Esophagus muscularis mucosa (tissue), 4 donors: ENCODE results near the gene CNOT1. TPM values are rescaled to one million over a fixed set of nuclear protein-coding genes. Genes with fewer than 3 reads are reported as not detected.

Experiments used
- DNase-seq: peaks from one replicate; pipeline ENCODE4 v3.0.0-alpha.2; 2017; ENCODE audit errors: extremely low spot score
- H3K27ac ChIP-seq, 4 donors: fragments of 200-600 bp; sonication (generic); replicated peaks in 1 of 4; 1 replicate in 3 of 4; 2 replicates in 1 of 4; pipeline ENCODE4 v1.5.1; 2016 to 2019; ENCODE audit warnings: mild to moderate bottlenecking in 1 of 4
- H3K27me3 ChIP-seq, 4 donors: fragments of 200-600 bp; sonication (generic); one replicate each; pipeline versions ENCODE4 v1.5.1 to v1.6.0; 2016 to 2019
- H3K36me3 ChIP-seq, 4 donors: fragments of 200-600 bp; sonication (generic); one replicate each; pipeline ENCODE4 v1.5.1; 2016 to 2019
- H3K4me1 ChIP-seq, 4 donors: fragments of 200-600 bp; sonication (generic); one replicate each; pipeline ENCODE4 v1.5.1; 2016 to 2019
- H3K4me3 ChIP-seq, 4 donors: fragments of 200-600 bp; sonication (generic); 1 replicate in 2 of 4; 2 replicates in 2 of 4; pipeline ENCODE4 v1.5.1; 2016 to 2019; ENCODE audit warnings: mild to moderate bottlenecking in 4 of 4, moderate library complexity in 1 of 4
- H3K9me3 ChIP-seq, 4 donors: fragments of 200-600 bp; sonication (generic); 1 replicate in 3 of 4; 2 replicates in 1 of 4; pipeline ENCODE4 v1.5.1; 2016 to 2019
- CTCF ChIP-seq, 3 experiments: fragments of 200-600 bp in 2 of 3; fragments of 450-650 bp in 1 of 3; sonication (generic) in 2 of 3; IDR thresholded peaks; one replicate each; pipeline ENCODE4 v1.5.1; 2017 to 2019; ENCODE audit warnings: antibody characterized with exemption in 3 of 3, mild to moderate bottlenecking in 2 of 3, moderate library complexity in 1 of 3
- EP300 ChIP-seq: sonication (generic); formaldehyde crosslinking; IDR thresholded peaks from one replicate; pipeline ENCODE4 v1.6.1; 2017; ENCODE audit warnings: antibody characterized with exemption
- POLR2A ChIP-seq: fragments of 450-650 bp; IDR thresholded peaks from one replicate; pipeline ENCODE4 v1.6.1; 2017; ENCODE audit warnings: antibody characterized with exemption, moderate library complexity, mild to moderate bottlenecking, low read depth
- POLR2AphosphoS5 ChIP-seq, 2 donors: sonication (generic); formaldehyde crosslinking; IDR thresholded peaks; one replicate each; pipeline ENCODE4 v1.6.1; 2017; ENCODE audit warnings: antibody characterized with exemption in 2 of 2
- WGBS: methylation state at CpG from one replicate; pipeline ENCODE4 v1.1.5; 2018; 5-methylcytosine and 5-hydroxymethylcytosine counted together
- intact Hi-C: fragments of 100-400 bp; cut with DNase I; formaldehyde crosslinking; loops from one replicate; pipeline ENCODE4 v1.15.1; 2023
- total RNA-seq, 4 donors: library from RNA; depleted of rRNA; stranded (reverse); fragments of >200 nt; gene quantifications; one replicate each; pipeline versions ENCODE4 v1.1.0 to v1.2.1, GENCODE V29; 2016

Gene CNOT1
- 10 to 100 TPM; 92.1 to 97.6 (median 95.6) TPM for total RNA-seq

- H3K27ac ChIP-seq, result peak within 1 kb of the TSS; percentile 93 to 99 (median 98)
- intact Hi-C loops, result loop anchor here (5.0 kb wide), 1 partner anchor 113 kb away; the partner anchor contains the start of gene SETD6
- H3K4me1 ChIP-seq, result peaks cover 29 to 37% (median 34%) of the 10 kb centered on the region in 4 donors
- no peaks in the 10 kb centered on the region for H3K9me3 ChIP-seq
- H3K4me3 ChIP-seq, result peak within 1 kb of the TSS; percentile 80 to 99 (median 84)
- DNase-seq, result peak; percentile 100
- H3K27me3 ChIP-seq, result no peaks in the 10 kb centered on the region
- WGBS, result 1% methylated on average over 47 of the region's 61 CpGs
- peaks cover 0 to 5% (median 4%) of the 10 kb centered on the region in 4 donors for H3K36me3 ChIP-seq
- TF ChIP-seq POLR2AphosphoS5 (IDR thresholded peaks at IDR 0.05), result peak; percentile 92 to 94
- peak in 1 of 3 experiments; percentile 42 for TF ChIP-seq CTCF (IDR thresholded peaks at IDR 0.05)
- no peak for TF ChIP-seq EP300
These were observed at the start of gene CNOT1 for GRCh38 chr16:58629733-58630640. TSS of gene CNOT1 (minus strand) at chr16:58629826. CDS start at chr16:58599337, 30,489 bp downstream.

GRCh38 chr16:58678716-58679115, 49.1 kb upstream of the CNOT1 start:
- TF ChIP-seq CTCF (IDR thresholded peaks at IDR 0.05) (peak; percentile 58 to 67 (median 65)), EP300 (no peak), POLR2AphosphoS5 (IDR thresholded peaks at IDR 0.05) (peak; percentile 47 to 71)
- no peak overlapping the region for H3K4me3 ChIP-seq
- H3K27me3 ChIP-seq, result no peaks in the 10 kb centered on the region
- intact Hi-C loops, result loop anchor here (2.0 kb wide), 1 partner anchor 78 kb away; no protein-coding TSS in a partner anchor
- peaks cover 9 to 23% (median 16%) of the 10 kb centered on the region in 4 donors for H3K4me1 ChIP-seq
- H3K27ac ChIP-seq, result no peak overlapping the region
- 65% methylated on average over 3 of the region's 3 CpGs for WGBS
- no peaks in the 10 kb centered on the region for H3K9me3 ChIP-seq
- peaks cover 0 to 70% (median 61%) of the 10 kb centered on the region in 4 donors for H3K36me3 ChIP-seq
- no peak for DNase-seq

- WGBS, result 94% methylated on average over 4 of the region's 4 CpGs
- Histone ChIP-seq H3K27ac (no peak overlapping the region), H3K4me1 (peaks cover 5 to 19% (median 12%) of the 10 kb centered on the region in 4 donors), H3K4me3 (no peak overlapping the region), H3K9me3 (no peaks in the 10 kb centered on the region), H3K36me3 (peaks cover 0 to 74% (median 62%) of the 10 kb centered on the region in 4 donors), H3K27me3 (no peaks in the 10 kb centered on the region)
- intact Hi-C loops, result loop anchor here (2.0 kb wide), 1 partner anchor 79 kb away; no protein-coding TSS in a partner anchor
- no peak for DNase-seq
- no peak for TF ChIP-seq POLR2A
- no peak for TF ChIP-seq CTCF (IDR thresholded peaks at IDR 0.05)
- TF ChIP-seq EP300, result no peak
- TF ChIP-seq POLR2AphosphoS5 (IDR thresholded peaks at IDR 0.05), result no peak
These were observed 48.6 kb upstream of the CNOT1 start for GRCh38 chr16:58678269-58678668.

DNA sequence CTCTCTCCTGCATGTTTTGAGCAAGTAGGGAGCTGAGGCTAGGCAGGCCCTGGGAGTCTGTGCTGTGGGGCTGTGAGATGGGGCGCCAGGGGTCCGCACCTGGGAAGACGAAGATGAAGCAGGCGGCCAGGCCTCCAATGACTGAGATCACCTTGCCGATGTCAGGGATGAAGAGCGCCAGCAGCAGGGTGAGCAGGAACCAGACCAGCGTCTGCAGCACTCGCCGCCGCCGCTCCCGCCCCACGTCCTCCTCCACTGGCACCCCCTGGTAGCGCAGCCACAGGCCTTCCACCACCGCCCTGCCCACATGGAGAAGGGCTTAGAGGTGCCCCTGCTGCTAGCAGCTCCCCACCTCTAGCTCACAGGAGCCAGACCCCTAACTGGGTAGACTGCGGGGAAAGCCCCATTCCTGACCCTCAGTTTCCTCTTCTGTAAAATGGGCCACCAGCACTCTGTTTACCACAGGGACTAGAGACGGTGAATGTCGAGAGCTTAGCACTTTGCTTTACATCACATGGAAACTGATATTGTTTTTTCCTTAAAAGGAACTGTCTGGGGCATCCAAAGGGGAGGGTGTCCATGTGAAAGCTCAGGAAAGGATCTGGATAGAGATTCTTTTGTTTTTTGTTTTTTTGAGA, 41.4 kb upstream of the CNOT1 start:
- Histone ChIP-seq H3K9me3 (no peaks in the 10 kb centered on the region), H3K27ac (no peak overlapping the region), H3K27me3 (no peaks in the 10 kb centered on the region), H3K4me3 (no peak overlapping the region), H3K36me3 (peaks cover 18 to 89% (median 83%) of the 10 kb centered on the region in 4 donors), H3K4me1 (no peaks in the 10 kb centered on the region)
- WGBS, result 92% methylated on average over 17 of the region's 18 CpGs
- no peak for DNase-seq
- intact Hi-C loops, result no loop called here
- TF ChIP-seq POLR2A, result no peak
- TF ChIP-seq CTCF (IDR thresholded peaks at IDR 0.05), result no peak
- TF ChIP-seq POLR2AphosphoS5 (IDR thresholded peaks at IDR 0.05), result no peak
- no peak for TF ChIP-seq EP300
